Endodermal cell (in vitro differentiated cells): ENCODE measurements around the gene LNX1. TPM values are rescaled to one million over a fixed set of nuclear protein-coding genes. Genes with fewer than 3 reads are reported as not detected.

ENCODE experiments used
- DNase-seq: peaks from one replicate; pipeline ENCODE4 v3.0.0-alpha.2; 2017
- H3K27ac ChIP-seq: 2 replicates; pipeline ENCODE4 v1.5.1; 2013; ENCODE audit warnings: mild to moderate bottlenecking, low read depth, low read length, moderate library complexity
- H3K27me3 ChIP-seq: 2 replicates; pipeline ENCODE4 v1.6.1; 2013; ENCODE audit warnings: mild to moderate bottlenecking, low read length, moderate library complexity; ENCODE audit not compliant: insufficient read depth, control insufficient read depth, poor library complexity, severe bottlenecking
- H3K36me3 ChIP-seq: 2 replicates; pipeline ENCODE4 v1.7.0; 2013; ENCODE audit warnings: mild to moderate bottlenecking, low read length, moderate library complexity; ENCODE audit not compliant: control insufficient read depth, insufficient read depth
- H3K4me1 ChIP-seq: one replicate; pipeline ENCODE4 v1.7.0; 2013; ENCODE audit warnings: low read length; ENCODE audit not compliant: control insufficient read depth, insufficient read depth
- H3K4me3 ChIP-seq: 2 replicates; pipeline ENCODE4 v1.5.1; 2013; ENCODE audit warnings: mild to moderate bottlenecking, low read length, moderate library complexity
- H3K9ac ChIP-seq: 2 replicates; pipeline ENCODE4 v1.6.1; 2013; ENCODE audit warnings: mild to moderate bottlenecking, low read length, moderate library complexity; ENCODE audit not compliant: poor library complexity, severe bottlenecking; ENCODE audit errors: extremely low read depth
- H3K9me3 ChIP-seq: 2 replicates; pipeline ENCODE4 v1.6.1; 2013; ENCODE audit warnings: mild to moderate bottlenecking, low read length, moderate library complexity; ENCODE audit not compliant: control insufficient read depth
- H3K27ac Mint-ChIP-seq: 2 replicates; pipeline ENCODE4 v1.8.0; 2020; ENCODE audit warnings: mixed read lengths
- H3K27me3 Mint-ChIP-seq: 2 replicates; pipeline ENCODE4 v1.8.0; 2021; ENCODE audit warnings: mild to moderate bottlenecking, mixed read lengths; ENCODE audit not compliant: insufficient read depth
- H3K36me3 Mint-ChIP-seq: 2 replicates; pipeline ENCODE4 v1.8.0; 2020; ENCODE audit warnings: low read depth, mixed read lengths
- H3K4me1 Mint-ChIP-seq: 2 replicates; pipeline ENCODE4 v1.8.0; 2020; ENCODE audit warnings: mixed read lengths
- H3K4me3 Mint-ChIP-seq: 2 replicates; pipeline ENCODE4 v1.8.0; 2020; ENCODE audit warnings: mild to moderate bottlenecking, moderate library complexity, mixed read lengths
- H3K9me3 Mint-ChIP-seq: 2 replicates; pipeline ENCODE4 v1.8.0; 2020; ENCODE audit warnings: mild to moderate bottlenecking, mixed read lengths
- CTCF ChIP-seq: fragments of 200-600 bp; sonication (generic); conservative IDR thresholded peaks from 2 replicates; pipeline ENCODE4 v1.5.0; 2021; ENCODE audit warnings: antibody characterized with exemption, mild to moderate bottlenecking
- WGBS, 2 experiments: methylation state at CpG; one replicate each; pipeline versions ENCODE4 v1.1.5 to v1.1.7; 2013; ENCODE audit warnings: missing lambda C conversion rate in 2 of 2, mixed read lengths in 1 of 2; ENCODE audit not compliant: insufficient coverage in 1 of 2, insufficient read length in 1 of 2; 5-methylcytosine and 5-hydroxymethylcytosine counted together
- total RNA-seq, 2 donors: library from RNA; stranded (reverse); fragmentation: NEBNext Ultra II Directional in 1 of 2; extraction: Animal tissue kit (Norgen Biotek cat#: 25700) in 1 of 2; gene quantifications; 2 replicates in 1 of 2; 3 replicates in 1 of 2; pipeline ENCODE4 v1.2.1, GENCODE V29; 2021

Gene LNX1
- total RNA-seq, 2 donors from 2014 or later, result 4.4 to 5.4 TPM

- H3K27ac Mint-ChIP-seq, result peak overlapping the region; percentile 94
- no peaks in the 10 kb centered on the region for H3K9me3 Mint-ChIP-seq
- TF ChIP-seq CTCF, result no peak
- no peaks in the 10 kb centered on the region for H3K9me3 ChIP-seq
- peaks cover 10% of the 10 kb centered on the region for H3K4me1 ChIP-seq
- H3K27me3 ChIP-seq, result no peaks in the 10 kb centered on the region
- H3K36me3 ChIP-seq, result no peaks in the 10 kb centered on the region
- H3K9ac ChIP-seq, result no peak overlapping the region
- whole genome bisulfite sequencing, 2 experiments, result 76 to 78% methylated on average over 8 of the region's 8 CpGs
- H3K4me3 ChIP-seq, result peak overlapping the region; percentile 74
- no peaks in the 10 kb centered on the region for H3K27me3 Mint-ChIP-seq
- H3K4me3 Mint-ChIP-seq, result peak overlapping the region; percentile 61
- no peaks in the 10 kb centered on the region for H3K36me3 Mint-ChIP-seq
- DNase-seq, result peak; percentile 69
- no peak overlapping the region for H3K27ac ChIP-seq
- peaks cover 35% of the 10 kb centered on the region for H3K4me1 Mint-ChIP-seq
Observed at GRCh38 chr4:53592122-53592521, 836 bp upstream of the LNX1 start.

GRCh38 chr4:53590187-53590586 is 1.1 kb downstream of the LNX1 start:
- Histone ChIP-seq H3K27ac (no peak overlapping the region), H3K27me3 (no peaks in the 10 kb centered on the region), H3K36me3 (no peaks in the 10 kb centered on the region), H3K9me3 (no peaks in the 10 kb centered on the region), H3K4me1 (peaks cover 10% of the 10 kb centered on the region), H3K4me3 (no peak overlapping the region), H3K9ac (no peak overlapping the region)
- no peak for DNase-seq
- no peaks in the 10 kb centered on the region for H3K36me3 Mint-ChIP-seq
- no peak overlapping the region for H3K27ac Mint-ChIP-seq
- no peaks in the 10 kb centered on the region for H3K9me3 Mint-ChIP-seq
- WGBS, 2 experiments, result 80 to 88% methylated on average over 1 to 2 of the region's 2 CpGs
- no peaks in the 10 kb centered on the region for H3K27me3 Mint-ChIP-seq
- H3K4me1 Mint-ChIP-seq, result peaks cover 35% of the 10 kb centered on the region
- peak overlapping the region; percentile 61 for H3K4me3 Mint-ChIP-seq
- TF ChIP-seq CTCF, result no peak

GRCh38 chr4:53589511-53589910 is 1.8 kb downstream of the LNX1 start:
- Histone ChIP-seq H3K27me3 (no peaks in the 10 kb centered on the region), H3K9me3 (no peaks in the 10 kb centered on the region), H3K36me3 (no peaks in the 10 kb centered on the region), H3K27ac (no peak overlapping the region), H3K9ac (no peak overlapping the region), H3K4me1 (peaks cover 10% of the 10 kb centered on the region), H3K4me3 (no peak overlapping the region)
- no peaks in the 10 kb centered on the region for H3K36me3 Mint-ChIP-seq
- H3K4me1 Mint-ChIP-seq, result peaks cover 35% of the 10 kb centered on the region
- H3K27ac Mint-ChIP-seq, result no peak overlapping the region
- H3K4me3 Mint-ChIP-seq, result no peak overlapping the region
- WGBS, 2 experiments, result 100% methylated on average over 1 to 2 of the region's 2 CpGs
- H3K9me3 Mint-ChIP-seq, result no peaks in the 10 kb centered on the region
- H3K27me3 Mint-ChIP-seq, result no peaks in the 10 kb centered on the region
- DNase-seq, result no peak
- no peak for TF ChIP-seq CTCF
